IMR-90 (cell line): ENCODE data around the gene PKP3. TPM values are rescaled to one million over a fixed set of nuclear protein-coding genes. Genes with fewer than 3 reads are reported as not detected.

ENCODE experiments used
- ATAC-seq: fragments of 200-7000 bp; cut with Tn5 transposase; 2 replicates; pipeline ENCODE4 v1.9.1; 2020; ENCODE audit warnings: low read depth, mild to moderate bottlenecking, moderate library complexity
- BruUV-seq: library from RNA; stranded (reverse); fragments of 400-500 nt; replicated peaks from 2 replicates; lab custom pipeline; 2021; lab: Mats Ljungman, UMichigan
- CTCF ChIA-PET: fragments of 300-600 bp; formaldehyde crosslinking; extraction: SDS; loops from one replicate; lab custom pipeline; 2021; ENCODE audit warnings: antibody characterized with exemption; lab: Yijun Ruan, JAX
- POLR2A ChIA-PET: fragments of 300-600 bp; sonication (Branson Sonifier 250); formaldehyde crosslinking; loops from one replicate; lab custom pipeline; 2022; ENCODE audit warnings: antibody characterized with exemption; ENCODE audit not compliant: unreplicated experiment; lab: Charles Lee
- DNase-seq: peaks from one replicate; pipeline ENCODE4 v3.0.0; 2013
- H2AFZ ChIP-seq: replicated peaks from 2 replicates; pipeline ENCODE3; 2013; ENCODE audit warnings: low read length, mild to moderate bottlenecking; ENCODE audit not compliant: poor library complexity
- H2AK5ac ChIP-seq: 2 replicates; pipeline ENCODE4 v1.6.1; 2013; ENCODE audit warnings: low read depth, low read length, inconsistent platforms
- H2AK9ac ChIP-seq: replicated peaks from 2 replicates; pipeline ENCODE3; 2013; ENCODE audit warnings: mild to moderate bottlenecking, low read depth, low read length, moderate library complexity; ENCODE audit not compliant: poor library complexity
- H2BK120ac ChIP-seq: 2 replicates; pipeline ENCODE4 v1.6.1; 2013; ENCODE audit warnings: low read depth, low read length, inconsistent platforms
- H2BK15ac ChIP-seq: 3 replicates; pipeline ENCODE4 v1.6.1; 2013; ENCODE audit warnings: low read depth, low read length, inconsistent platforms
- H2BK20ac ChIP-seq: 2 replicates; pipeline ENCODE4 v1.6.1; 2013; ENCODE audit warnings: low read depth, mild to moderate bottlenecking, inconsistent platforms, low read length, moderate library complexity
- H2BK5ac ChIP-seq: 2 replicates; pipeline ENCODE4 v1.6.1; 2013; ENCODE audit warnings: mild to moderate bottlenecking, low read depth, low read length, inconsistent platforms; ENCODE audit not compliant: poor library complexity, severe bottlenecking
- H3K14ac ChIP-seq: replicated peaks from 2 replicates; pipeline ENCODE4 v1.6.1; 2013; ENCODE audit warnings: low read depth, low read length, inconsistent platforms
- H3K18ac ChIP-seq: 2 replicates; pipeline ENCODE4 v1.6.1; 2013; ENCODE audit warnings: low read depth, low read length, control low read depth
- H3K23ac ChIP-seq: 2 replicates; pipeline ENCODE4 v1.6.1; 2013; ENCODE audit warnings: low read depth, low read length, inconsistent platforms
- H3K27ac ChIP-seq: 2 replicates; pipeline ENCODE4 v1.5.1; 2013; ENCODE audit warnings: mild to moderate bottlenecking, control low read depth, low read length; ENCODE audit not compliant: insufficient read depth
- H3K27me3 ChIP-seq: 2 replicates; pipeline ENCODE4 v1.6.1; 2013; ENCODE audit warnings: low read length; ENCODE audit not compliant: control insufficient read depth, insufficient read depth
- H3K36me3 ChIP-seq: 2 replicates; pipeline ENCODE4 v1.6.1; 2013; ENCODE audit warnings: low read length, mixed read lengths; ENCODE audit not compliant: control insufficient read depth, insufficient read depth
- H3K4ac ChIP-seq: 2 replicates; pipeline ENCODE4 v1.6.1; 2013; ENCODE audit warnings: low read depth, low read length, inconsistent platforms
- H3K4me1 ChIP-seq: 2 replicates; pipeline ENCODE4 v1.6.1; 2013; ENCODE audit warnings: low read length, mixed read lengths; ENCODE audit not compliant: control insufficient read depth, insufficient read depth
- H3K4me2 ChIP-seq: 2 replicates; pipeline ENCODE4 v1.6.1; 2013; ENCODE audit warnings: low read depth, mild to moderate bottlenecking, control low read depth, low read length, moderate library complexity
- H3K4me3 ChIP-seq: 2 replicates; pipeline ENCODE4 v1.5.1; 2013; ENCODE audit warnings: low read depth, mild to moderate bottlenecking, control low read depth, low read length, moderate library complexity; ENCODE audit not compliant: insufficient read depth
- H3K56ac ChIP-seq: 2 replicates; pipeline ENCODE4 v1.6.1; 2013; ENCODE audit warnings: low read length, inconsistent platforms; ENCODE audit not compliant: insufficient read depth; ENCODE audit errors: extremely low read depth
- H3K79me1 ChIP-seq, 2 experiments: 2 replicates each; pipeline ENCODE4 v1.6.1; 2013; ENCODE audit warnings: low read length in 2 of 2, inconsistent platforms in 1 of 2, low read depth in 1 of 2
- H3K9ac ChIP-seq: 2 replicates; pipeline ENCODE4 v1.6.1; 2013; ENCODE audit warnings: low read depth, low read length, control low read depth
- H3K9me1 ChIP-seq: 2 replicates; pipeline ENCODE4 v1.6.1; 2013; ENCODE audit warnings: low read length, inconsistent platforms; ENCODE audit not compliant: insufficient read depth
- H3K9me3 ChIP-seq: 2 replicates; pipeline ENCODE4 v1.6.1; 2013; ENCODE audit warnings: low read length; ENCODE audit not compliant: control insufficient read depth, insufficient read depth
- H4K20me1 ChIP-seq: 2 replicates; pipeline ENCODE4 v1.6.1; 2013; ENCODE audit warnings: low read length, inconsistent platforms; ENCODE audit not compliant: insufficient read depth
- H4K5ac ChIP-seq: 2 replicates; pipeline ENCODE4 v1.6.1; 2013; ENCODE audit warnings: mild to moderate bottlenecking, low read depth, low read length, control low read depth
- H4K8ac ChIP-seq, 2 experiments: 2 replicates each; pipeline ENCODE4 v1.6.1; 2013; ENCODE audit warnings: low read depth in 2 of 2, low read length in 2 of 2, control low read depth in 1 of 2, inconsistent platforms in 1 of 2
- H4K91ac ChIP-seq: 2 replicates; pipeline ENCODE4 v1.6.1; 2013; ENCODE audit warnings: low read depth, low read length, inconsistent platforms; ENCODE audit not compliant: insufficient read depth
- BHLHE40 ChIP-seq: fragments of 150-350 bp; IDR thresholded peaks from 2 replicates; pipeline ENCODE4 v1.6.1; 2016; ENCODE audit warnings: mild to moderate bottlenecking, low read depth, low read length
- CHD1 ChIP-seq: IDR thresholded peaks from 2 replicates; pipeline ENCODE4 v1.6.1; 2012; ENCODE audit warnings: low read depth, low read length, improper control_type of control experiment
- ELK1 ChIP-seq: fragments of 150-350 bp; IDR thresholded peaks from 2 replicates; pipeline ENCODE4 v1.6.1; 2016; ENCODE audit warnings: low read depth, mild to moderate bottlenecking, low read length, moderate library complexity, borderline replicate concordance
- FOS ChIP-seq: fragments of 150-350 bp; IDR thresholded peaks from 2 replicates; pipeline ENCODE4 v1.6.1; 2016; ENCODE audit warnings: low read depth, low read length
- MAZ ChIP-seq: IDR thresholded peaks from 2 replicates; pipeline ENCODE4 v1.6.1; 2012; ENCODE audit warnings: low read depth, mild to moderate bottlenecking, low read length, improper control_type of control experiment, moderate library complexity, borderline replicate concordance
- MXI1 ChIP-seq: IDR thresholded peaks from 2 replicates; pipeline ENCODE4 v1.6.1; 2012; ENCODE audit warnings: low read depth, mild to moderate bottlenecking, low read length, moderate library complexity, borderline replicate concordance
- POLR2A ChIP-seq: IDR thresholded peaks from 2 replicates; pipeline ENCODE4 v1.6.1; 2012; ENCODE audit warnings: mild to moderate bottlenecking, low read depth, low read length
- RAD21 ChIP-seq: IDR thresholded peaks from 2 replicates; pipeline ENCODE4 v1.6.1; 2012; ENCODE audit warnings: low read length, improper control_type of control experiment
- RCOR1 ChIP-seq: IDR thresholded peaks from 2 replicates; pipeline ENCODE4 v1.6.1; 2012; ENCODE audit warnings: mild to moderate bottlenecking, low read length, improper control_type of control experiment; ENCODE audit not compliant: insufficient replicate concordance
- RFX5 ChIP-seq: IDR thresholded peaks from 2 replicates; pipeline ENCODE4 v1.8.0; 2012; ENCODE audit warnings: low read depth, mild to moderate bottlenecking, low read length, moderate library complexity
- SMC3 ChIP-seq: fragments of 150-350 bp; IDR thresholded peaks from 2 replicates; pipeline ENCODE4 v1.6.1; 2016; ENCODE audit warnings: low read depth, mild to moderate bottlenecking, antibody characterized with exemption, low read length, moderate library complexity
- WGBS, 2 experiments: methylation state at CpG; one replicate each; pipeline versions ENCODE4 v1.1.5 to v1.1.7; 2013; ENCODE audit warnings: missing lambda C conversion rate in 2 of 2; ENCODE audit not compliant: insufficient read length in 1 of 2; ENCODE audit errors: extremely low coverage in 2 of 2; 5-methylcytosine and 5-hydroxymethylcytosine counted together
- dilution Hi-C: fragments of 300-500 bp; cut with HindIII; formaldehyde crosslinking; loops from one replicate; pipeline ENCODE4 v1.14.3; 2018; ENCODE audit warnings: low sequenced_read_pairs; ENCODE audit not compliant: unreplicated experiment
- in situ Hi-C: fragments of 300-500 bp; cut with MboI; formaldehyde crosslinking; loops from 3 replicates; pipeline ENCODE4 v1.14.3; 2019; ENCODE audit warnings: low sequenced_read_pairs, inconsistent platforms, mixed read lengths
- intact Hi-C: fragments of 100-400 bp; cut with micrococcal nuclease; formaldehyde crosslinking; loops from 2 replicates; pipeline ENCODE4 v1.10.0; 2022
- polyA plus RNA-seq, 3 experiments: library from polyadenylated mRNA; depleted of rRNA; stranded (reverse); fragments of >200 nt; gene quantifications; 2 replicates each; pipeline ENCODE4 v1.2.3, GENCODE V29; 2012; ENCODE audit warnings: low replicate concordance in 1 of 3
- total RNA-seq: library from RNA; depleted of rRNA; stranded (reverse); fragments of >200 nt; gene quantifications from 2 replicates; pipeline ENCODE4 v1.2.3, GENCODE V29; 2012
- TF ChIP-seq, protein P1 (sequence below): fragments of 150-350 bp; IDR thresholded peaks from 2 replicates; pipeline ENCODE4 v1.6.1; 2017; ENCODE audit warnings: mild to moderate bottlenecking, antibody characterized with exemption, low read length, low read depth
- TF ChIP-seq, protein P2 (sequence below): conservative IDR thresholded peaks from 2 replicates; pipeline ENCODE4 v1.5.1; 2012; ENCODE audit warnings: mild to moderate bottlenecking, low read depth, low read length, improper control_type of control experiment

PKP3 gene
- total and polyA plus RNA-seq, 2 of the 4 experiments (the other 2 are of a cell fraction), result 1.5 to 2.2 TPM

DNA sequence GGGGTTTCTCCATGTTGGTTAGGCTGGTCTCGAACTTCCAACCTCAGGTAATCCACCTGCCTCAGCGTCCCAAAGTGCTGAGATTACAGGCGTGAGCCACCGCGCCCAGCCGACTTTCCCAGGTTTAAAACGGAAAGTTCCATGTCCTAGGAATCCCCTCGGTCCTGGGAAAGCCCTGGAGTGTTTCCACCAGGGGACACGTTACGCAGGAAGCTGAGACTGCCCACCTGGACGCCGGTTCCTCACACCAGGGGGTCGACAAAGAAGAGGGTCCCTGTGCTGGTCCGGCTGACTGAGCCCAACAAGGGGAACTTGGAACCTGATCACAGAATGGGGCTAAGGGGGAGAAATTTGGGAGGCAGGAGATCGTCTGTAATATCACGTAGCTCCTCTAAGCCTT, 28.2 kb upstream of the PKP3 start:
- POLR2A ChIA-PET, result no interaction called here
- Histone ChIP-seq H3K4me2 (no peak overlapping the region), H4K5ac (no peak overlapping the region), H3K56ac (no peak overlapping the region), H2BK120ac (no peak overlapping the region), H3K27ac (no peak overlapping the region), H3K79me1 (0 out of 4 replicates have a peak, but pooled peaks cover 0 to 2% of the 10 kb centered on the region in 2 experiments), H2AK9ac (no peak overlapping the region), H4K91ac (no peak overlapping the region), H2AK5ac (no peak overlapping the region), H2BK5ac (no peak overlapping the region), H3K27me3 (peaks cover 19% of the 10 kb centered on the region), H3K23ac (no peak overlapping the region), H3K9me1 (no peaks in the 10 kb centered on the region), H3K4ac (no peak overlapping the region), H3K14ac (no peak overlapping the region), H2AFZ (no peak overlapping the region), H2BK15ac (no peak overlapping the region), H2BK20ac (no peak overlapping the region), H3K9me3 (peaks cover 2% of the 10 kb centered on the region; the same call in 1 of the 2 replicates), H3K36me3 (no peaks in the 10 kb centered on the region), H3K4me1 (peaks cover 7% of the 10 kb centered on the region), H4K20me1 (peaks cover 4% of the 10 kb centered on the region; the same call in 1 of the 2 replicates), H3K4me3 (no peak overlapping the region), H4K8ac (no peak overlapping the region), H3K18ac (no peak overlapping the region), H3K9ac (no peak overlapping the region)
- TF ChIP-seq POLR2A, result no peak
- TF ChIP-seq RAD21, result no peak
- no peak for TF ChIP-seq RCOR1
- no peak for TF ChIP-seq FOS
- TF ChIP-seq ELK1, result no peak
- no peak for TF ChIP-seq BHLHE40
- no peak for TF ChIP-seq CHD1
- no peak for TF ChIP-seq MXI1
- TF ChIP-seq RFX5, result no peak
- TF ChIP-seq SMC3, result no peak
- TF ChIP-seq, protein P1, sequence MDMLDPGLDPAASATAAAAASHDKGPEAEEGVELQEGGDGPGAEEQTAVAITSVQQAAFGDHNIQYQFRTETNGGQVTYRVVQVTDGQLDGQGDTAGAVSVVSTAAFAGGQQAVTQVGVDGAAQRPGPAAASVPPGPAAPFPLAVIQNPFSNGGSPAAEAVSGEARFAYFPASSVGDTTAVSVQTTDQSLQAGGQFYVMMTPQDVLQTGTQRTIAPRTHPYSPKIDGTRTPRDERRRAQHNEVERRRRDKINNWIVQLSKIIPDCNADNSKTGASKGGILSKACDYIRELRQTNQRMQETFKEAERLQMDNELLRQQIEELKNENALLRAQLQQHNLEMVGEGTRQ, result no peak
- no peak for TF ChIP-seq MAZ
- TF ChIP-seq, protein P2, sequence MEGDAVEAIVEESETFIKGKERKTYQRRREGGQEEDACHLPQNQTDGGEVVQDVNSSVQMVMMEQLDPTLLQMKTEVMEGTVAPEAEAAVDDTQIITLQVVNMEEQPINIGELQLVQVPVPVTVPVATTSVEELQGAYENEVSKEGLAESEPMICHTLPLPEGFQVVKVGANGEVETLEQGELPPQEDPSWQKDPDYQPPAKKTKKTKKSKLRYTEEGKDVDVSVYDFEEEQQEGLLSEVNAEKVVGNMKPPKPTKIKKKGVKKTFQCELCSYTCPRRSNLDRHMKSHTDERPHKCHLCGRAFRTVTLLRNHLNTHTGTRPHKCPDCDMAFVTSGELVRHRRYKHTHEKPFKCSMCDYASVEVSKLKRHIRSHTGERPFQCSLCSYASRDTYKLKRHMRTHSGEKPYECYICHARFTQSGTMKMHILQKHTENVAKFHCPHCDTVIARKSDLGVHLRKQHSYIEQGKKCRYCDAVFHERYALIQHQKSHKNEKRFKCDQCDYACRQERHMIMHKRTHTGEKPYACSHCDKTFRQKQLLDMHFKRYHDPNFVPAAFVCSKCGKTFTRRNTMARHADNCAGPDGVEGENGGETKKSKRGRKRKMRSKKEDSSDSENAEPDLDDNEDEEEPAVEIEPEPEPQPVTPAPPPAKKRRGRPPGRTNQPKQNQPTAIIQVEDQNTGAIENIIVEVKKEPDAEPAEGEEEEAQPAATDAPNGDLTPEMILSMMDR, result no peak
- ATAC-seq, result no peak
- in situ Hi-C loops (no loop called here), intact Hi-C loops (loop anchor here (10.0 kb wide), 1 partner anchor 79 kb away; the partner anchor contains the start of gene ANO9), dilution Hi-C loops (no loop called here)
- CTCF ChIA-PET, result interaction anchor here (0.7 kb wide), 1 partner anchor 156 kb away, joined by 3 read pairs; no protein-coding TSS in a partner anchor
- no peak for DNase-seq
- no TSS peak for BruUV-seq
- WGBS, 2 experiments, result 40% methylated on average over 1 of the region's 16 CpGs; no CpG with 5 or more reads in 1 of the 2 experiments
